H1 (cell line): ENCODE data around the gene MOSMO. TPM values are rescaled to one million over a fixed set of nuclear protein-coding genes. Genes with fewer than 3 reads are reported as not detected.
A peak's percentile ranks its signal among the peaks of the same experiment; 100 is the strongest.

Experiments used
- CTCF ChIA-PET: fragments of 300-600 bp; sonication (Branson Sonifier 250); formaldehyde crosslinking; loops from one replicate; lab custom pipeline; 2021; ENCODE audit not compliant: partially characterized antibody; lab: Charles Lee
- POLR2A ChIA-PET: fragments of 300-600 bp; sonication (Branson Sonifier 250); formaldehyde crosslinking; loops from one replicate; lab custom pipeline; 2021; ENCODE audit warnings: inconsistent platforms; ENCODE audit not compliant: partially characterized antibody; lab: Charles Lee
- DNase-seq, 2 experiments: peaks; one replicate each; pipeline versions ENCODE4 v3.0.0 to v3.0.0-alpha.2; 2010 to 2022; ENCODE audit warnings: low spot score in 2 of 2, low read depth in 1 of 2, mixed read lengths in 1 of 2
- FAIRE-seq: peaks from 2 replicates; lab custom pipeline; 2011; peaks lifted over from hg19 to GRCh38; lab: Jason Lieb, UNC
- H2AFZ ChIP-seq: 2 replicates; pipeline ENCODE4 v1.8.1; 2012; ENCODE audit warnings: low read length, inconsistent platforms
- H2AK5ac ChIP-seq: 2 replicates; pipeline ENCODE4 v1.6.1; 2013; ENCODE audit warnings: low read depth, low read length
- H2BK120ac ChIP-seq: replicated peaks from 2 replicates; pipeline ENCODE3; 2013; ENCODE audit warnings: low read depth, low read length, inconsistent platforms
- H2BK12ac ChIP-seq: 2 replicates; pipeline ENCODE4 v1.6.1; 2013; ENCODE audit warnings: low read depth, low read length
- H2BK15ac ChIP-seq: 2 replicates; pipeline ENCODE4 v1.6.1; 2013; ENCODE audit warnings: low read length
- H2BK20ac ChIP-seq: 2 replicates; pipeline ENCODE4 v1.6.1; 2013; ENCODE audit warnings: low read length
- H2BK5ac ChIP-seq: 2 replicates; pipeline ENCODE4 v1.6.1; 2013; ENCODE audit warnings: low read depth, low read length
- H3K14ac ChIP-seq: 2 replicates; pipeline ENCODE4 v1.6.1; 2013; ENCODE audit warnings: inconsistent platforms; ENCODE audit not compliant: insufficient read length
- H3K18ac ChIP-seq: 2 replicates; pipeline ENCODE4 v1.6.1; 2013; ENCODE audit warnings: low read length; ENCODE audit errors: extremely low read depth
- H3K23ac ChIP-seq: 2 replicates; pipeline ENCODE4 v1.6.1; 2013; ENCODE audit warnings: inconsistent platforms; ENCODE audit not compliant: insufficient read length
- H3K23me2 ChIP-seq: 2 replicates; pipeline ENCODE4 v1.6.1; 2013; ENCODE audit warnings: low read depth, low read length
- H3K27ac ChIP-seq: 2 replicates; pipeline ENCODE4 v1.6.1; 2011; ENCODE audit warnings: low read depth, low read length, inconsistent platforms
- H3K27me3 ChIP-seq, 4 experiments: replicated peaks in 1 of 4; 1 replicate in 1 of 4; 2 replicates in 3 of 4; pipeline versions ENCODE4 v1.6.1 to v1.8.1; 2011 to 2013; ENCODE audit warnings: low read length in 3 of 4, mild to moderate bottlenecking in 3 of 4, inconsistent platforms in 2 of 4, mixed read lengths in 2 of 4, moderate library complexity in 1 of 4; ENCODE audit not compliant: control insufficient read depth in 3 of 4, insufficient read depth in 3 of 4; ENCODE audit errors: extremely low read depth in 1 of 4
- H3K36me3 ChIP-seq, 4 experiments: 2 replicates each; pipeline versions ENCODE4 v1.6.1 to v1.8.1; 2011 to 2013; ENCODE audit warnings: mild to moderate bottlenecking in 4 of 4, low read length in 3 of 4, moderate library complexity in 2 of 4, control low read depth in 1 of 4, inconsistent platforms in 1 of 4; ENCODE audit not compliant: insufficient read depth in 4 of 4, control insufficient read depth in 2 of 4
- H3K4ac ChIP-seq: replicated peaks from 2 replicates; pipeline ENCODE3; 2013; ENCODE audit warnings: low read length, low read depth, mixed read lengths, inconsistent platforms; ENCODE audit not compliant: insufficient read length
- H3K4me1 ChIP-seq, 4 experiments: replicated peaks in 1 of 4; 1 replicate in 1 of 4; 2 replicates in 3 of 4; pipeline versions ENCODE4 v1.6.1 to v1.8.1; 2011 to 2013; ENCODE audit warnings: low read length in 3 of 4, inconsistent platforms in 2 of 4, mixed read lengths in 1 of 4; ENCODE audit not compliant: insufficient read depth in 4 of 4, control insufficient read depth in 3 of 4
- H3K4me2 ChIP-seq, 2 experiments: 2 replicates each; pipeline versions ENCODE4 v1.6.1 to v1.8.1; 2011 to 2013; ENCODE audit warnings: low read depth in 2 of 2, low read length in 2 of 2, control low read depth in 1 of 2, inconsistent platforms in 1 of 2, mild to moderate bottlenecking in 1 of 2; ENCODE audit not compliant: insufficient read depth in 1 of 2
- H3K4me3 ChIP-seq, 4 experiments: fragments of 200-600, 300-600 bp in 1 of 4; sonication (generic), shearing (Covaris generic), sonication (Bioruptor Twin) in 1 of 4; 2 replicates each; pipeline versions ENCODE4 v1.5.1 to v1.8.1; 2011 to 2016; ENCODE audit warnings: low read length in 4 of 4, low read depth in 3 of 4, control low read depth in 2 of 4, inconsistent platforms in 2 of 4, mild to moderate bottlenecking in 2 of 4, mixed read lengths in 1 of 4, moderate library complexity in 1 of 4; ENCODE audit not compliant: insufficient read depth in 2 of 4; ENCODE audit errors: extremely low read depth in 1 of 4
- H3K56ac ChIP-seq: replicated peaks from 2 replicates; pipeline ENCODE3; 2013; ENCODE audit warnings: low read depth, mild to moderate bottlenecking, mixed read lengths, low read length, inconsistent platforms; ENCODE audit not compliant: insufficient read length
- H3K79me1 ChIP-seq: 2 replicates; pipeline ENCODE4 v1.6.1; 2013; ENCODE audit warnings: low read depth, low read length, control low read depth
- H3K79me2 ChIP-seq, 2 experiments: 2 replicates each; pipeline versions ENCODE4 v1.6.1 to v1.8.1; 2012 to 2013; ENCODE audit warnings: low read length in 2 of 2, mild to moderate bottlenecking in 2 of 2, inconsistent platforms in 1 of 2; ENCODE audit not compliant: insufficient read depth in 2 of 2, control insufficient read depth in 1 of 2
- H3K9ac ChIP-seq, 4 experiments: replicated peaks in 1 of 4; 1 replicate in 1 of 4; 2 replicates in 3 of 4; pipeline versions ENCODE4 v1.6.1 to v1.8.1; 2011 to 2013; ENCODE audit warnings: low read depth in 3 of 4, low read length in 3 of 4, control low read depth in 2 of 4, mild to moderate bottlenecking in 2 of 4, moderate library complexity in 2 of 4, inconsistent platforms in 1 of 4; ENCODE audit errors: extremely low read depth in 1 of 4
- H3K9me3 ChIP-seq, 2 experiments: 2 replicates each; pipeline versions ENCODE4 v1.6.1 to v1.8.1; 2012 to 2013; ENCODE audit warnings: mild to moderate bottlenecking in 2 of 2, moderate library complexity in 2 of 2, control low read depth in 1 of 2, inconsistent platforms in 1 of 2, low read depth in 1 of 2, low read length in 1 of 2, mixed read lengths in 1 of 2; ENCODE audit not compliant: insufficient read depth in 2 of 2
- H4K20me1 ChIP-seq, 2 experiments: replicated peaks in 1 of 2; 2 replicates each; pipeline versions ENCODE3 to v1.8.1; 2011 to 2013; ENCODE audit warnings: inconsistent platforms in 2 of 2, low read length in 2 of 2, mild to moderate bottlenecking in 1 of 2; ENCODE audit not compliant: insufficient read depth in 2 of 2, control insufficient read depth in 1 of 2
- H4K5ac ChIP-seq: 2 replicates; pipeline ENCODE4 v1.6.1; 2013; ENCODE audit warnings: low read length, low read depth, mixed read lengths, inconsistent platforms; ENCODE audit not compliant: insufficient read length
- H4K8ac ChIP-seq: 2 replicates; pipeline ENCODE4 v1.8.0; 2013; ENCODE audit warnings: mild to moderate bottlenecking, moderate library complexity, low read length, inconsistent platforms; ENCODE audit not compliant: insufficient read depth; ENCODE audit errors: extremely low read depth
- H4K91ac ChIP-seq: replicated peaks from 2 replicates; pipeline ENCODE3; 2013; ENCODE audit warnings: low read length, mixed read lengths, inconsistent platforms; ENCODE audit not compliant: insufficient read length
- EGR1 ChIP-seq: IDR thresholded peaks from 2 replicates; pipeline ENCODE4 v1.6.1; 2011; ENCODE audit warnings: low read depth, low read length, borderline replicate concordance
- RBBP5 ChIP-seq: IDR thresholded peaks from 2 replicates; pipeline ENCODE4 v1.7.1; 2012; ENCODE audit warnings: low read depth, mild to moderate bottlenecking, inconsistent platforms, low read length, moderate library complexity, borderline replicate concordance
- TAF1 ChIP-seq: IDR thresholded peaks from 2 replicates; pipeline ENCODE4 v1.6.1; 2011; ENCODE audit warnings: mild to moderate bottlenecking, low read depth, low read length
- ZNF274 ChIP-seq: IDR thresholded peaks from 2 replicates; pipeline ENCODE4 v1.7.0; 2012; ENCODE audit warnings: low read length, borderline replicate concordance; ENCODE audit errors: extremely low read depth
- WGBS, 2 experiments: shearing (Covaris generic) in 1 of 2; methylation state at CpG; one replicate each; pipeline versions ENCODE4 v1.1.6 to v1.1.7; 2013 to 2015; ENCODE audit warnings: low lambda C conversion rate in 2 of 2, mixed read lengths in 2 of 2, inconsistent platforms in 1 of 2, low coverage in 1 of 2, missing lambda C conversion rate in 1 of 2; ENCODE audit not compliant: insufficient replicate concordance in 2 of 2, insufficient coverage in 1 of 2, insufficient read length in 1 of 2; ENCODE audit errors: extremely low coverage in 1 of 2, missing lambda C conversion rate in 1 of 2; 5-methylcytosine and 5-hydroxymethylcytosine counted together
- polyA plus RNA-seq, 7 experiments: library from polyadenylated mRNA; depleted of rRNA in 3 of 7; stranded (reverse) in 5 of 7; unstranded in 2 of 7; fragments of >200 nt in 5 of 7; fragments of 200-250 nt in 2 of 7; gene quantifications; 1 replicate in 5 of 7; 2 replicates in 1 of 7; 4 replicates in 1 of 7; pipeline versions ENCODE4 v1.2.1 to v1.2.3, GENCODE V29; 2011 to 2013; ENCODE audit warnings: missing spikeins in 2 of 7, mixed read lengths in 2 of 7
- total RNA-seq: library from RNA; stranded (reverse); fragmentation: NEBNext Ultra II Directional; extraction: Animal tissue kit (Norgen Biotek cat#: 25700); gene quantifications from 2 replicates; pipeline ENCODE4 v1.2.1, GENCODE V29; 2021

MOSMO gene
- total and polyA plus RNA-seq, 2 of the 8 experiments (the other 6 are each of a cell fraction or from before 2014, with no cell fraction given): 8.6 to 14.8 TPM

DNA sequence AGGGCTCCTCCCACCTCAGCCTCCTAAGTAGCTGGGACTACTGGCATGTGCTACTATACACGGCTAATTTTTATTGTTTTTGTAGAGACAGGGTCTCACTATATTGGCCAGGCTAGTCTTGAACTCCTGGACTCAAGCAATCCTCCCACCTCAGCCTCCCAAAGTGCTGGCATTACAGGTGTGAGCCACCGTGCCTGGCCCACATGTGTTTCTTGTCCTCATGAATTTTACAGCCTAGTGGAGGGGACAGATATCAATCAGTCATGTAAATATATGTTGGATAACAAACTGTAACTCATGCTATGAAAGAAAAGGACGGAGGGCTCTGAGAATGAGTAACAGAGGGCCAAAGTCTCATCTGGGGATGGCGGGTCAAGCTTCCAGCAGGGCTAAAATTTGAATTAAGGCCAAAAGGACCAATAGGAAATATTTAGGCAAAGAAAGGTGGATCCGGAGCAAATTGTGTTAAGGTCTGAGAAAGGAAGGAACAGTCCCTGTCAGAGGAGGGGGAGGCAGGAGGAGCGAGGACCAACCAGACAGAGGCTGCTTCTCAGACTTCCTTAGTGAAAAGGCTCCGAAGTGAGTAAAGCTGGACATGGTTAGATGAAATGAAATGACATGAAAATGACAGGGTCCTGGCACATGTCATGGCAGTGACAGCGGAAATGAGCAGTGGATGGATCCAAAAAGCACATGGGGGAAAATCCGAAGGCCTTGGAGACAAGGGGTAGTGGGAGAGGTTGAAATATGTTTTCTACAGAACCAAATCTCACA lies 10.8 kb upstream of the MOSMO start:
- Histone ChIP-seq H3K9me3 (no peaks in the 10 kb centered on the region), H3K23me2 (no peaks in the 10 kb centered on the region), H4K20me1 (no peaks in the 10 kb centered on the region), H3K4me2 (no peak overlapping the region), H4K5ac (no peak overlapping the region), H3K4me1 (no peaks in the 10 kb centered on the region), H3K18ac (no peak overlapping the region), H3K36me3 (no peaks in the 10 kb centered on the region), H3K27me3 (no peaks in the 10 kb centered on the region), H2BK15ac (no peak overlapping the region), H3K14ac (no peak overlapping the region), H3K23ac (no peak overlapping the region), H2BK5ac (no peak overlapping the region), H3K4ac (no peak overlapping the region), H2AK5ac (no peak overlapping the region), H3K9ac (no peak overlapping the region), H2BK120ac (no peak overlapping the region), H2BK20ac (no peak overlapping the region), H3K79me2 (no peaks in the 10 kb centered on the region), H3K79me1 (no peaks in the 10 kb centered on the region), H4K91ac (no peak overlapping the region), H3K27ac (no peak overlapping the region), H4K8ac (no peak overlapping the region), H2AFZ (peak overlapping the region; percentile 51; the same call in 1 of the 2 replicates), H2BK12ac (no peak overlapping the region), H3K4me3 (no peak overlapping the region), H3K56ac (no peak overlapping the region)
- no peak for FAIRE-seq
- 89% methylated on average over 9 of the region's 9 CpGs; no CpG with 5 or more reads in 1 of the 2 experiments for WGBS, 2 experiments
- TF ChIP-seq TAF1: no peak
- TF ChIP-seq ZNF274: no peak
- no peak for TF ChIP-seq EGR1
- TF ChIP-seq RBBP5: no peak
- ChIA-PET POLR2A (interaction anchor here (1.3 kb wide), 1 partner anchor 188 kb away, joined by 3 read pairs; no protein-coding TSS in a partner anchor), CTCF (interaction anchor here (1.4 to 19.4 kb wide), 6 partner anchors 10 to 189 kb away, joined by 3 to 247 read pairs (median 12); partner anchors contain the start of gene MOSMO)
- no peak for DNase-seq
